Purkinje cell (primary cell): ENCODE data around the gene MMP15. TPM values are rescaled to one million over a fixed set of nuclear protein-coding genes. Genes with fewer than 3 reads are reported as not detected.

ENCODE experiments used
- polyA plus RNA-seq: library from polyadenylated mRNA; unstranded; fragments of >200 nt; fragmentation: Nextera tagmentation; gene quantifications from 2 replicates; pipeline ENCODE4 v1.2.1, GENCODE V29; 2014

The MMP15 gene
- polyA plus RNA-seq, result 1.7 and 4.4 TPM in 2 replicates

DNA sequence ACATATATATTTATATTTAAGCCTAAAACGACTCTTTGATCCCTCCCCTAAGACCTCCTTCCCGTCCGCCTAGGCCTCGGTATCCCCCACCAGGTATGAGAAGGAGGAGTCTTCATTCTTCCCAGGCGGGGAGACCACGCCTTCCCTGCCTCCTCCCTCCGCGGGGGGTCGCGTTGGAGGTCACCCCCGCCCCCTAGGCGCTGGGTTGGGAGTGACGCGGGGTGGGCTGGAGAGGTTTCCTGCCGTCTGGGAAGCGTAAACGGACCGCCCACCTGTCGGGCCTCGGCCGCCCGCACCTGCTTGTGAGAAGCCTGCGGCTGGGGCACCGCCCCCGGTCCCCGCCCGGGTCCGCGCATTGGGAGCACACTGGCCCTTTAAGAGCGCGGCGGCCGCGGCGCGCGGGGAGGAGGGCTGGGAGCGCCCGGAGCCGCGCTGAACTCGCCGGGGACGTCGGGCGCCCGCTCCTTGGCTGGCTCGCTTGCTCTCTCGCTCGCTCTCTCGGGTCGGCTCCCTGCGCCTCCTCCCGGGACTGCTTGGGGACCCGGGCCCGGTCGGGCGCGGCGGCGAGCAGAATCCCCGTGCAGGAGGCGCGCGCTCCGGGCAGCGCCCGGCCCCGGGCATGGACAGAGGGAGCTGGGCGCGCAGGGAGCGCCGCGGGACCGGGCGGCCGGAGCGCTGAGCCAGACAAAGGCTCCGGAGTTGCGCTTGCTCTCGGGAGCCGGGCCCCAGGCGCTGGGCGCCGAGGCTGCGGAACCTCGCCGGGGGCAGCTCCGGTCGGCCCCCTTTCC, at the start of gene MMP15:
Gene MMP15 (plus strand): TSS at position 404 of the 788 bp plus-strand sequence. CDS start 597 bp downstream, outside the sequence.

DNA sequence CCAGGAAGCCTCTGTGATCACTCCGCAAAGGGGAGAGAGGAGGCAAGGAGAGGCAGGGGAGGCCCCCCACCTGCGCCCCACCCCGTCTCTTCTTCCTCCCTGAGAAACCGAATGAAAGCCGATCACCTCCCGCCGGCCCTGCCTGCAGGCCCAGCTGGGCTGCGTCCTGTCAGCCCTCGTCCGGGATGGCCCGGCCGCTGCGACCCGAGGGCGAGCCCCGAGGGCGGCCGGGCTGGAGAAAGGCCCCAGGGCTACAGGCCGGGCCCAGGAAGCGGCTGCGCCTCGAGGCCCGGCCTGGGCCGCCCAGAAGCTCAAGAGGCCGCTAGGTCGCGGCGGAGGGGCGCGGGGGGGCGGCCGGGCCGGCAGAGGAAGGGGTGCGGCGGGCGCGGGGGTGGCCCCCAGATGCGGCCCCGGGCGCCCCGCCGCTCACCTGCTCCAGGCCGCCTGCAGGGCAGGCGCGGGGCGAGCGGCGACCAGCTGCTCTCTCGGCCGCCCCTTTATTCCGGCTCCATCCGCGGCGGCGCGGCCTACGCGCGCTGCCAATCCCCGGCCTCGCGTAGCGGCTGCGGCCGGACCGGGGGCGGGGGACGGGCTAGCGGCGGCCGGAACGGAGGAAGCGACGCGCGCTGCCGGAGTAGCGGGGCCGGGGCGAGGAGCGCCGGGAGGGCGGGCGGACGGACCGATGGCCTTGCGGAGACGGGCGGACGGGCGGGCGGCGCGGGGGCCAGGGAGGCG, 25.4 kb upstream of the MMP15 start, which contains the start of gene ZNF319:
Gene ZNF319 (minus strand): TSS at position 702 of the 735 bp plus-strand sequence. CDS start 2,407 bp downstream, outside the sequence.

GRCh38 chr16:58000706-58001676, 24.6 kb upstream of the MMP15 start, which contains the start of gene USB1:
USB1 (plus strand) TSS chr16:58001407; CDS start chr16:58001484, 77 bp downstream.

Other genes starting within 250 kb of the MMP15 start
- gene KIFC3, start 223.3 kb upstream of the MMP15 start, polyA plus RNA-seq, result 0.40 TPM in 1 of 2 replicates, not detected in the other
- not detected in 2 replicates for gene CNGB1, start 54.6 kb upstream of the MMP15 start, polyA plus RNA-seq
- 0.60 and 0.82 TPM in 2 replicates for gene ZNF319, start 25.1 kb upstream of the MMP15 start, polyA plus RNA-seq
- 1.2 and 4.5 TPM in 2 replicates for gene USB1, start 24.3 kb upstream of the MMP15 start, polyA plus RNA-seq
- gene CFAP20, start 103.6 kb downstream of the MMP15 start, polyA plus RNA-seq, result 77.1 and 87.5 TPM in 2 replicates
- 17.0 and 20.5 TPM in 2 replicates for gene CSNK2A2, start 172.4 kb downstream of the MMP15 start, polyA plus RNA-seq